EL (cell line): ENCODE measurements around the gene AVP.
"Not testable (repeated sequence)": the region's sequence is repeated elsewhere in the genome, so short reads cannot be mapped to it uniquely, and the experiment has no call there.

Experiments
- DNase-seq: peaks from one replicate; pipeline ENCODE4 v3.0.0-alpha.2; 2016

AVP gene

GRCh38 chr20:3082955-3083952 lies 1.3 kb downstream of the AVP start:
- DNase-seq, result no peak

- DNase-seq, result no peak
Measured at GRCh38 chr20:3082306-3082951, 2.1 kb downstream of the AVP start.

- no peak for DNase-seq
Measured at GRCh38 chr20:3081641-3082040, 2.9 kb downstream of the AVP start.

- DNase-seq, result peak; percentile 70
Measured at GRCh38 chr20:3080939-3081388, 3.6 kb downstream of the AVP start.

- DNase-seq, result no peak
Measured at GRCh38 chr20:3077618-3078134, 6.8 kb downstream of the AVP start.

GRCh38 chr20:3075315-3075714 lies 9.2 kb downstream of the AVP start:
- DNase-seq, result not testable (repeated sequence)

- DNase-seq, result no peak
Measured at GRCh38 chr20:3074812-3075211, 9.7 kb downstream of the AVP start.

GRCh38 chr20:3073251-3073643 lies 11.3 kb downstream of the AVP start:
- DNase-seq, result not testable (repeated sequence)

- no peak for DNase-seq
Measured at GRCh38 chr20:3072530-3073250, 11.8 kb downstream of the AVP start.

GRCh38 chr20:3071610-3072529 lies 12.7 kb downstream of the AVP start, which contains the start of gene OXT:
Gene OXT, plus strand, starts transcription at chr20:3071620. Its CDS starts 36 bp downstream, at chr20:3071656.
- DNase-seq, result no peak

GRCh38 chr20:3071266-3071609 lies 13.3 kb downstream of the AVP start:
- DNase-seq, result no peak

- DNase-seq, result no peak
Measured at GRCh38 chr20:3070725-3071124, 13.8 kb downstream of the AVP start.

GRCh38 chr20:3068986-3069900 lies 15.3 kb downstream of the AVP start:
- peak; percentile 57 for DNase-seq

GRCh38 chr20:3068075-3068474 lies 16.4 kb downstream of the AVP start:
- DNase-seq, result no peak

GRCh38 chr20:3067139-3068014 lies 17.1 kb downstream of the AVP start:
- DNase-seq, result peak; percentile 24

- DNase-seq, result not testable (repeated sequence)
Measured at GRCh38 chr20:3064119-3064518, 20.4 kb downstream of the AVP start.

GRCh38 chr20:3059489-3059888 lies 25.0 kb downstream of the AVP start:
- DNase-seq, result no peak

GRCh38 chr20:3051385-3052019 lies 33.0 kb downstream of the AVP start:
- DNase-seq, result no peak
